Retinal pigment epithelial cell (primary cell): Measurements from ENCODE around the gene DNAJC15.

Source experiments
- DNase-seq: peaks from one replicate; pipeline ENCODE4 v3.0.0-alpha.2; 2010; ENCODE audit warnings: low read depth
- H3K4me3 ChIP-seq: 2 replicates; pipeline ENCODE4 v1.5.1; 2011; ENCODE audit warnings: mild to moderate bottlenecking, low read length, control low read depth, moderate library complexity
- TF ChIP-seq, protein P1 (sequence below): conservative IDR thresholded peaks from 2 replicates; pipeline ENCODE4 v1.5.1; 2011; ENCODE audit warnings: low read depth, low read length, control low read depth, inconsistent platforms

Gene DNAJC15

DNA sequence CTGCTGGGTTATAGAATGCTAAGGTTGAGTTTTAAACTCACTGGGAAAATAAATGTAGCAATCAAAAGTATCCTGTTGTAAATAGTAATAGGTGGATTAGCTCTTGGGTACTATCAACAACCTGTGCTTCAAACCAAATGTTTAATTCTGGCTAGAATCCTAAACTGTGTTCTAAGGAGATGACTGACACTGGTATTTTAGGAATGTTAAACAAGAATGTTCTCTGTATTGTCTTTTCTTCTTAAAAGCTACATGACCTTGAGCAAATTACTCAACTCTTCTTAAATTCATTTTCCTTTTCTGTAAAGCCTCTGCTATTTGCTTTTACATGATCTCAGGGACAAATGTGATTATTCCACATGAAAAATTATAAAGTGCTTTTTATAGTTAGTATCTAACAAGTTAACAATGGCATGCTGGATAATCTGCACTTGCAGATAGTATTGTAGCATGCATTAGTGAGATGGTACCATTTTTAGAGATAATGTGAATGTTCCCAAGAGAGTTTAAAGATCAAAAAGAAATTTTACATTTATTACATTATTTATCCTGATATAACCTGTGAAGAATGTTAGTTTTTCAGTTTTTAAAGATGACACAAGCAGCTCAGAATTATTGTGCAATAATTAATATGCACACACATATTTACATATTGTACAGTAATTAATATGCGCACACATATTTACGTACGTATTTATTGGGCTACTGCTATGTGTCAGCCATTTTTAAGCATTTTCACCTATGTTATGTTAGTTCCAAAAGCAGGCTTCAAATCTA lies 17.7 kb upstream of the DNAJC15 start:
- no peak overlapping the region for H3K4me3 ChIP-seq
- DNase-seq: peak; percentile 63
- TF ChIP-seq, protein P1, sequence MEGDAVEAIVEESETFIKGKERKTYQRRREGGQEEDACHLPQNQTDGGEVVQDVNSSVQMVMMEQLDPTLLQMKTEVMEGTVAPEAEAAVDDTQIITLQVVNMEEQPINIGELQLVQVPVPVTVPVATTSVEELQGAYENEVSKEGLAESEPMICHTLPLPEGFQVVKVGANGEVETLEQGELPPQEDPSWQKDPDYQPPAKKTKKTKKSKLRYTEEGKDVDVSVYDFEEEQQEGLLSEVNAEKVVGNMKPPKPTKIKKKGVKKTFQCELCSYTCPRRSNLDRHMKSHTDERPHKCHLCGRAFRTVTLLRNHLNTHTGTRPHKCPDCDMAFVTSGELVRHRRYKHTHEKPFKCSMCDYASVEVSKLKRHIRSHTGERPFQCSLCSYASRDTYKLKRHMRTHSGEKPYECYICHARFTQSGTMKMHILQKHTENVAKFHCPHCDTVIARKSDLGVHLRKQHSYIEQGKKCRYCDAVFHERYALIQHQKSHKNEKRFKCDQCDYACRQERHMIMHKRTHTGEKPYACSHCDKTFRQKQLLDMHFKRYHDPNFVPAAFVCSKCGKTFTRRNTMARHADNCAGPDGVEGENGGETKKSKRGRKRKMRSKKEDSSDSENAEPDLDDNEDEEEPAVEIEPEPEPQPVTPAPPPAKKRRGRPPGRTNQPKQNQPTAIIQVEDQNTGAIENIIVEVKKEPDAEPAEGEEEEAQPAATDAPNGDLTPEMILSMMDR: no peak

DNA sequence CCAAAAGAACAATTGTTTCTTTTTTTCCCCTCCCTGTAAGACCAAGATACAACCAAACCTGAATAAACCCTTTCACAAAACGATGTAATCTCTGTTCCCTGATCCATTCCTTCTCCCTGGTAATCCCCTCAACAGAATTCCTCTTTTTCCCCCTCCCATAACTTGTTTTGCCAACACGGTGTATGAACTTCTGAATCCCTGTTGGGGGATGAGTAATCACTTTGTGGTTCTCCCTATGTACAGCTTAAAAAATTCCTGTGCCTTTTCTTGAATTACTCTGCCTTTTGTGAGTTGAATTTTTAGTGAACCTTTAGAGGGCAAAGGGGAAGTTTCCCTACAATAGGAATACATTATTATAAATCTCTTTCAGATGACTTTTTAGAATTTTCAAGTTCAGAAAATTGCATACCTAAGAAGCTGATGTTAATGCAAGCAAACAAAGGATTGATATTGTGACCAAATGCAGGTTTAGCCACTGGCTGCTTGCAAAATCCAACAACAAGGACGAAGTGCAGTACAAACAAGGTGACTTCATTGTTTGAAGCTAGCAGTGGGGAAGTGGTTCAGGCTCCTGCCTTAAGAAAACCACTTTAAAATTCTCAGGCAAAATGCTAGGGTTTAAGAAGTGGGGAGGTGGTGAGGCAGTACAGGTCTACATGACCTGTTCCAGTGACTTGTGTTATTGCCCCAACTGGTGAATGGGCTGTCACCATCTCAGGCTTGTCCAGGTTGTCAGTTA lies 16.3 kb upstream of the DNAJC15 start:
- H3K4me3 ChIP-seq: no peak overlapping the region
- TF ChIP-seq, protein P1: no peak
- peak; percentile 80 for DNase-seq

DNA sequence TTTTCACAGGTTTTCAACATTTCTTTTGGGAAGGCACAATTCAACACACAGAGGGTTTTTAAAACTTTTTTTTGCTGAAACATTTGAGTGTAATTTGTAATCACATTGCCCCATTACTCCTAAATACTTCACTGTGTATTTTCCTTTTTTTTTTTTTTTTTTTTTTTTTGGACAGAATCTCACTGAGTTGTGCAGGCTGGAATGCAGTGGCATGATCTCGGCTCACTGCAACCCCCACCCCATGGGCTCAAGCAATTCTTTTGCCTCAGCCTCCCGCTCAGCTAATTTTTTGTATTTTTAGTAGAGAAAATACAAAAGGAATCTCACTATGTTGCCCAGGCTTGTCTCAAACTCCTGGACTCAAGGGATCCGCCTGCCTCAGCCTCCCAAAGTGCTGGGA lies 14.8 kb upstream of the DNAJC15 start:
- no peak for DNase-seq
- H3K4me3 ChIP-seq: no peak overlapping the region
- TF ChIP-seq, protein P1: no peak

DNA sequence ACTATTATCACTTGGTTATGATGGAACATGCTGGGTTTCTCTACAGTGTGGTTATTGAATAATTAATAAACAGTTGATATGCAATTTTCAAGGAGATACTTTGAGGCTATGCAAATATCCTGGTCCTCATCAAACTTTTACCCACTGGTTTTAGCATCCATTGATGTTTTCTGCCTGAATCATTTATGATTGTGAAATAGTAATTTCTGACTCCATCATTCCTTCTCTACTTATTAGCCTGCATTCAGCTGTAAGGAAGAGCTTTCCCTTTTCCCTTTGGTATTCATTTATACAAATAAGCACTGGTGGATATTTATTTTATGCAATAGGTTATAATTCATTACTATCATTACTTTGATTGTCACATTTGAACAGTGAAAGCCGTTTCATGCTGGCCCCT lies 13.9 kb upstream of the DNAJC15 start:
- TF ChIP-seq, protein P1: no peak
- no peak overlapping the region for H3K4me3 ChIP-seq
- no peak for DNase-seq

DNA sequence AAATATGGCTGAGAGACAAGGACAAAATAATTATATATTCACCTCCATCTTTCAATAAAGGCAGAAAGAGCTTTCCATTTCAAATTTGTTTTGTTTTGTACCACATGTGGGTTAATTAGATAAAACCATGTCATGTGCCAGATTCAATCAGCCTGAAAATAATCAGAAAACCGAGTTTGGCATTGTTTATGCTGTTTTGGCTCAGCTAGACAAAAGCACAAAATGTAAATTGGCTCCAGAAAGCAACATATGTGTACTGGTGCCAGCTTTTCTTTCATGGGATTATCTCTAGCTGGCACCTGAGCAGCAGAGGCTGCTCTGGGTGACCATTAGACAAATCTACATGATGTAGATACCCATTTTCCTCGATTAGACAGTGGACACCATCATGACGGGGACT lies 9.2 kb upstream of the DNAJC15 start:
- DNase-seq: no peak
- no peak overlapping the region for H3K4me3 ChIP-seq
- TF ChIP-seq, protein P1: no peak

DNA sequence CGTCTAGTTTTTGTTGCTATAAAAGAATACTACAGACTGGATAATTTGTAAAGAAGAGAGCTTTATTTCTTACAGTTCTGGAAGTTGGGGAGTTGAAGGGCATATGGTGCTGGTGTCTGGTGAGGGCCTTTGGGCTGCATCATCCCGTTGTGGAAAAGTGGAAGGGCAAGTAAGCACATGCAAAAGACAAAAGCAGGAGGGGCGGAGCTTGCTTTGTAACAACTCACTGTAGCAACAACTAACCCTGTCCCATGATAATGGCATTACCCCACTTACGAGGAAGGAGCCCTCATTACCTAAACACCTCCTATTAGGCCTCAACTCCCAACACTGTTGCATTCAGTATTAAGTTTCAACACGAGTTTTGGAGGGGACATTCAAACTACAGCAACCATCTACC lies 7.2 kb upstream of the DNAJC15 start:
- TF ChIP-seq, protein P1: no peak
- H3K4me3 ChIP-seq: no peak overlapping the region
- DNase-seq: no peak

DNA sequence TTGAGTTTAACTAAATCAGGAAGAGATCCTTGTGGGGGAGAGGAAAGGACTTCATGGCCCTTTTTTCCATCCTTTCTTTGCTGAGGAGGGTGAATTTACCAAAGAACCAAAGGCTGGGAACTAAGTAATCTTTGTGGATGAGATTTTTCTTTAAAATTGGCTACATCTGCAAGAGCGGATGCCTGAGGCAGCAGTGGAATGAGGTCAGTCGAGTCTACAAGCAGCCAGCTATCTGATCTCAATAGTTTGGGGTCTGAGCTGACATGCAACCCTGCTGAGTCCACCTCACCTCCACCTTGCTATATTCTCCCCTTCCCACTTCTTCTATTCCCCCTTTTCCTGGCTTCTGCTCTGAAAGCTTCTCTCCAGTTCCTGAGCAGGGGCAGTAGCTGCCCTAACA lies 3.6 kb upstream of the DNAJC15 start:
- no peak for DNase-seq
- no peak overlapping the region for H3K4me3 ChIP-seq
- TF ChIP-seq, protein P1: no peak
